NCI-H2227 (cell line): Measurements from ENCODE around the gene SASH1.

Source experiments
- DNase-seq: peaks from one replicate; lab custom pipeline; 2025; ENCODE audit not compliant: unreplicated experiment; lab: John Stamatoyannopoulos, UW

The SASH1 gene

GRCh38 chr6:148455674-148456558, 113.3 kb downstream of the SASH1 start:
- DNase-seq, result no peak

- no peak for DNase-seq
These were observed 114.7 kb downstream of the SASH1 start for GRCh38 chr6:148457137-148457842.

- no peak for DNase-seq
These were observed 115.2 kb downstream of the SASH1 start for GRCh38 chr6:148457843-148458159.

GRCh38 chr6:148459238-148459637, 116.6 kb downstream of the SASH1 start:
- DNase-seq, result no peak

- no peak for DNase-seq
These were observed 118.4 kb downstream of the SASH1 start for GRCh38 chr6:148460876-148461646.

- no peak for DNase-seq
These were observed 119.4 kb downstream of the SASH1 start for GRCh38 chr6:148461986-148462577.

- no peak for DNase-seq
These were observed 121.0 kb downstream of the SASH1 start for GRCh38 chr6:148463671-148464070.

- peak; percentile 75 for DNase-seq
These were observed 121.8 kb downstream of the SASH1 start for GRCh38 chr6:148464319-148465010.

GRCh38 chr6:148465011-148465335, 122.3 kb downstream of the SASH1 start:
- DNase-seq, result no peak

GRCh38 chr6:148465670-148466069, 123.0 kb downstream of the SASH1 start:
- DNase-seq, result no peak

GRCh38 chr6:148466158-148466557, 123.5 kb downstream of the SASH1 start:
- DNase-seq, result no peak

- no peak for DNase-seq
These were observed 125.3 kb downstream of the SASH1 start for GRCh38 chr6:148467926-148468325.

GRCh38 chr6:148470156-148470555, 127.5 kb downstream of the SASH1 start:
- no peak for DNase-seq

- DNase-seq, result no peak
These were observed 128.2 kb downstream of the SASH1 start for GRCh38 chr6:148470606-148471465.

- no peak for DNase-seq
These were observed 129.1 kb downstream of the SASH1 start for GRCh38 chr6:148471624-148472159.

GRCh38 chr6:148472171-148473105, 129.8 kb downstream of the SASH1 start:
- DNase-seq, result no peak

GRCh38 chr6:148479497-148479896, 136.9 kb downstream of the SASH1 start:
- DNase-seq, result no peak

GRCh38 chr6:148487461-148487860, 144.8 kb downstream of the SASH1 start:
- DNase-seq, result no peak
